ENCODE results near the gene OGFR. TPM values are rescaled to one million over a fixed set of nuclear protein-coding genes. Genes with fewer than 3 reads are reported as not detected.

Gene OGFR, protein sequence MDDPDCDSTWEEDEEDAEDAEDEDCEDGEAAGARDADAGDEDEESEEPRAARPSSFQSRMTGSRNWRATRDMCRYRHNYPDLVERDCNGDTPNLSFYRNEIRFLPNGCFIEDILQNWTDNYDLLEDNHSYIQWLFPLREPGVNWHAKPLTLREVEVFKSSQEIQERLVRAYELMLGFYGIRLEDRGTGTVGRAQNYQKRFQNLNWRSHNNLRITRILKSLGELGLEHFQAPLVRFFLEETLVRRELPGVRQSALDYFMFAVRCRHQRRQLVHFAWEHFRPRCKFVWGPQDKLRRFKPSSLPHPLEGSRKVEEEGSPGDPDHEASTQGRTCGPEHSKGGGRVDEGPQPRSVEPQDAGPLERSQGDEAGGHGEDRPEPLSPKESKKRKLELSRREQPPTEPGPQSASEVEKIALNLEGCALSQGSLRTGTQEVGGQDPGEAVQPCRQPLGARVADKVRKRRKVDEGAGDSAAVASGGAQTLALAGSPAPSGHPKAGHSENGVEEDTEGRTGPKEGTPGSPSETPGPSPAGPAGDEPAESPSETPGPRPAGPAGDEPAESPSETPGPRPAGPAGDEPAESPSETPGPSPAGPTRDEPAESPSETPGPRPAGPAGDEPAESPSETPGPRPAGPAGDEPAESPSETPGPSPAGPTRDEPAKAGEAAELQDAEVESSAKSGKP
- total RNA-seq (2022) (80.1 and 98.2 TPM in 2 replicates), Bru-seq, nascent RNA (percentile 72 among the genes with signal in this experiment), BruChase-seq, experiment 1, labeled RNA remaining after a 6-hour chase (percentile 82 among the genes with signal in this experiment), BruChase-seq, experiment 2, labeled RNA remaining after a 2-hour chase (percentile 86 among the genes with signal in this experiment)
- long read RNA-seq, transcript OGFR-201 (7 exons, 2,410 nt) = major isoform, 67 of 98 reads
- long read RNA-seq, partial matches to known transcripts = 27 of 98 reads
- long read RNA-seq, other reads (novel, unspliced or antisense) = 4 of 98 reads

DNA sequence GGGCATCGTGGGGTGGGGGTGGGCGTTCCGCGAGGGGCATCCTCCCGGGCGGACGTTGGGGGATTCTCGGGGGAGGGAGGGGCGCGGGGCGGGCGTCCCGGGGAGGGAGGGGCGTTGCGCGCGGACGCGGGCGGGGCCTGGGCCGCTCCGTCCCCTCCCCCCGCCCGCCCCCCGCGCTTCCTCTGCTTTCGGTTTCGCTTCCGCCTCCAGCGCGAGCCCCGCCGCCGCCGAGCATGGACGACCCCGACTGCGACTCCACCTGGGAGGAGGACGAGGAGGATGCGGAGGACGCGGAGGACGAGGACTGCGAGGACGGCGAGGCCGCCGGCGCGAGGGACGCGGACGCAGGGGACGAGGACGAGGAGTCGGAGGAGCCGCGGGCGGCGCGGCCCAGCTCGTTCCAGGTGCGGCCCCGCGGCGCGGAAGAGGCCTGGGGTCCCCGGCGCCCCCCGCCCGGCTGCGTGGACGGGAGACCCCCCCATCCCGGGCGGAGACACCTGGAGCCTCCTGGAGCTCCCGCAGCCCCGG lies at the start of gene OGFR:
Gene OGFR, plus strand, starts transcription at position 209 of the 528 bp plus-strand sequence. Its CDS starts 25 bp downstream, at position 234.
- CTCF ChIA-PET = interaction anchor here (1.4 to 1.6 kb wide), 2 partner anchors 10 to 18 kb away, joined by 5 to 10 read pairs; no protein-coding TSS in a partner anchor
- TF ChIP-seq, protein P1, sequence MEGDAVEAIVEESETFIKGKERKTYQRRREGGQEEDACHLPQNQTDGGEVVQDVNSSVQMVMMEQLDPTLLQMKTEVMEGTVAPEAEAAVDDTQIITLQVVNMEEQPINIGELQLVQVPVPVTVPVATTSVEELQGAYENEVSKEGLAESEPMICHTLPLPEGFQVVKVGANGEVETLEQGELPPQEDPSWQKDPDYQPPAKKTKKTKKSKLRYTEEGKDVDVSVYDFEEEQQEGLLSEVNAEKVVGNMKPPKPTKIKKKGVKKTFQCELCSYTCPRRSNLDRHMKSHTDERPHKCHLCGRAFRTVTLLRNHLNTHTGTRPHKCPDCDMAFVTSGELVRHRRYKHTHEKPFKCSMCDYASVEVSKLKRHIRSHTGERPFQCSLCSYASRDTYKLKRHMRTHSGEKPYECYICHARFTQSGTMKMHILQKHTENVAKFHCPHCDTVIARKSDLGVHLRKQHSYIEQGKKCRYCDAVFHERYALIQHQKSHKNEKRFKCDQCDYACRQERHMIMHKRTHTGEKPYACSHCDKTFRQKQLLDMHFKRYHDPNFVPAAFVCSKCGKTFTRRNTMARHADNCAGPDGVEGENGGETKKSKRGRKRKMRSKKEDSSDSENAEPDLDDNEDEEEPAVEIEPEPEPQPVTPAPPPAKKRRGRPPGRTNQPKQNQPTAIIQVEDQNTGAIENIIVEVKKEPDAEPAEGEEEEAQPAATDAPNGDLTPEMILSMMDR (IDR thresholded peaks at IDR 0.05; ENCODE audit: unreplicated experiment) = no peak
- BruUV-seq (replicated peaks) = no TSS peak
- Mint-ChIP-seq H3K36me3 (ENCODE audit: insufficient read depth, unreplicated experiment) (peaks cover 79% of the 10 kb centered on the region), H3K9me3 (ENCODE audit: low read depth, unreplicated experiment) (no peaks in the 10 kb centered on the region), H3K4me1 (ENCODE audit: low read depth, unreplicated experiment) (peaks cover 31% of the 10 kb centered on the region), H3K27me3 (ENCODE audit: unreplicated experiment) (no peaks in the 10 kb centered on the region), H3K27ac (ENCODE audit: unreplicated experiment) (peak within 1 kb of the TSS; percentile 94), H3K4me3 (ENCODE audit: low read depth, unreplicated experiment) (peak within 1 kb of the TSS; percentile 92)
- intact Hi-C loops (cut with micrococcal nuclease; ENCODE audit: unreplicated experiment) = no loop called here
- peak; percentile 77 for DNase-seq

DNA sequence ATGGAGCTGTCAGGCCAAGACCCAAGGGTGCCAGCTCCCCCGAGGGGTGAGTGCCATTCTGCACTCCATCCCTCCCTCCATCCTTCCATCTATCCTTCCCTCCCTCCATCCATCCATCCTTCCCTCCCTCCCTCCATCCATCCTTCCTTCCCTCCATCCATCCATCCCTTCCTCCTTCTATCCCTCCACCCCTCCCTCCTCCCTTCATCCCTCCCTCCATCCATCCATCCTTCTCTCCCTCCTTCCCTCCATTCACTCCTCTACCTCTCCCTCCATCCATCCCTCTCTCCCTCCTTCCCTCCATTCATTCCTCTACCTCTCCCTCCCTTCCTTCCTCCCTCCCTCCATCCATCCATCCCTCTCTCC lies 49.7 kb upstream of the OGFR start:
- H3K27me3 Mint-ChIP-seq (ENCODE audit: unreplicated experiment) = peaks cover 79% of the 10 kb centered on the region
- BruUV-seq (replicated peaks) = no TSS peak
- intact Hi-C loops (cut with micrococcal nuclease; ENCODE audit: unreplicated experiment) = no loop called here
- no peak for DNase-seq
- no peaks in the 10 kb centered on the region for H3K9me3 Mint-ChIP-seq (ENCODE audit: low read depth, unreplicated experiment)
- H3K27ac Mint-ChIP-seq (ENCODE audit: unreplicated experiment) = no peak overlapping the region
- H3K4me1 Mint-ChIP-seq (ENCODE audit: low read depth, unreplicated experiment) = peaks cover 8% of the 10 kb centered on the region
- H3K36me3 Mint-ChIP-seq (ENCODE audit: insufficient read depth, unreplicated experiment) = no peaks in the 10 kb centered on the region
- CTCF ChIA-PET = no interaction called here
- H3K4me3 Mint-ChIP-seq (ENCODE audit: low read depth, unreplicated experiment) = no peak overlapping the region
- TF ChIP-seq, protein P1 (IDR thresholded peaks at IDR 0.05; ENCODE audit: unreplicated experiment) = no peak

DNA sequence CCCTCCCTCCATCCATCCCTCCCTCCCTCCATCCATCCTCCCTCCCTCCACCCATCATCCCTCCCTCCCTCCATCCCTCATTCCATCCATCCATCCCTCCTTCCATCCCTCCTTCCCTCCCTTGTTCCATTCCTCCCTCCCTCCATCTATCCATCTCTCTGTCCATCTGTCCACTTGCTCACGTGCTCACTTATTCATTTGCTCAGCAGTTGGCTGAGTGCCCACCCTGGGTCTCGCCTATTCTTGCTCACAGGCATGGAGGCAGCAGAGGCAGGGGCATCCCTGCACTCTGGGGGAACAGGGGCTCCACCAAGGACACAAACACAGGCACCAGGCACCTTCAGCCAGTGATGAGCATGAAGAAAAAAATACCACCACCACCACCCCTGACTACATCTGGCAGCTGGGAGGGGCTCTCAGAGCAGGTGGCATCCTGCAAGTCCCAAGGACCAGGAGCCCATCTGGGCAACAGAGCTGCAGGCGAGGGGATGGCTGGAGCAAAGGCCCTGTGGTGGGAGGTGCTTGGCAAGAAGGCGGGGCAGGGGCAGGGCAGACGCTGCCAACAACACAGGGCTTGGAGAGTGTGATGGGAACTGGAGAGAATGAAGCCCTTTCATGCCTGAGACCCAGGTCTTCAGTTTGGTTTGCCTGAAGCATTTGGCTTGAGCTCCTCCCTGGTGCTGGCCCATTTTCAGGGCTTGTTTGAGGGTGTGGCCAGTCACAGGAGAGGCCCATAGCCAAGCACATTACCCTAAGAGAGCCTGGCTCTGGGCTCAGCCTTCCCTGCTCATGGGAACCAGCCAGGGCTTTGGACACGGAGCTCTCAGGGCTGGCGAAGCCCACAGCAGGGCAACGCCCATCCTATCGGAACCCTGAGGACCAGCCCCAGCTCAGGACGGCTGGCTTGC lies 48.6 kb upstream of the OGFR start:
- Mint-ChIP-seq H3K4me1 (ENCODE audit: low read depth, unreplicated experiment) (peaks cover 8% of the 10 kb centered on the region), H3K9me3 (ENCODE audit: low read depth, unreplicated experiment) (no peaks in the 10 kb centered on the region), H3K36me3 (ENCODE audit: insufficient read depth, unreplicated experiment) (no peaks in the 10 kb centered on the region), H3K27me3 (ENCODE audit: unreplicated experiment) (peaks cover 72% of the 10 kb centered on the region), H3K4me3 (ENCODE audit: low read depth, unreplicated experiment) (no peak overlapping the region), H3K27ac (ENCODE audit: unreplicated experiment) (no peak overlapping the region)
- TF ChIP-seq, protein P1 (IDR thresholded peaks at IDR 0.05; ENCODE audit: unreplicated experiment) = no peak
- intact Hi-C loops (cut with micrococcal nuclease; ENCODE audit: unreplicated experiment) = no loop called here
- CTCF ChIA-PET = interaction anchor here (1.2 kb wide), 1 partner anchor 52 kb away, joined by 3 read pairs; no protein-coding TSS in a partner anchor
- no TSS peak for BruUV-seq (replicated peaks)
- DNase-seq = no peak

Measured in Calu3 (cell line).